Activated T-cell treated with anti-CD3 and anti-CD28 coated beads, Interleukin-2, amount 50 U/mL, for 1 hour (primary cell): ENCODE results near the gene LDLRAD3.
"Not testable (repeated sequence)": the region's sequence is repeated elsewhere in the genome, so short reads cannot be mapped to it uniquely, and the experiment has no call there.

Experiments
- DNase-seq: peaks from one replicate; pipeline ENCODE4 v3.0.0-alpha.2; 2020

The LDLRAD3 gene

DNA sequence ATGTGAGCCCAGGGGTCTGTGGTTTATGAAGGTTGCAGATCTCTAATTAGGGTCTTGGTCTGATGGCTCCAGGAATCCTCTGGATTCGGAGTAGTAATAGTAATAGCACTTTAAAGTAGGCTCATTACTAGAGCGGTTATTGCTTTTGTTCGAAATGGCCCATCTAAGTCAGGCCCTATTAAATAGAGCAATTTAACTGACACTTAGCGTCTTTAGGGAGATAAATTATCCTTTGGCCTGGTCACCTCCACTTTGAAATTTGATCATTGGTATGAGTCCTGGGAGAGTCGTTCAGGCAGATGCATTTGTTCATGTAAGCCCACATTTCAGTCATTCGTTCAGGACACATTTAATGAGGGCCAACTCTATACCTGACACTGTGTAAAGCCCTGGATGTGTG, 54.8 kb downstream of the LDLRAD3 start:
- DNase-seq: no peak

DNA sequence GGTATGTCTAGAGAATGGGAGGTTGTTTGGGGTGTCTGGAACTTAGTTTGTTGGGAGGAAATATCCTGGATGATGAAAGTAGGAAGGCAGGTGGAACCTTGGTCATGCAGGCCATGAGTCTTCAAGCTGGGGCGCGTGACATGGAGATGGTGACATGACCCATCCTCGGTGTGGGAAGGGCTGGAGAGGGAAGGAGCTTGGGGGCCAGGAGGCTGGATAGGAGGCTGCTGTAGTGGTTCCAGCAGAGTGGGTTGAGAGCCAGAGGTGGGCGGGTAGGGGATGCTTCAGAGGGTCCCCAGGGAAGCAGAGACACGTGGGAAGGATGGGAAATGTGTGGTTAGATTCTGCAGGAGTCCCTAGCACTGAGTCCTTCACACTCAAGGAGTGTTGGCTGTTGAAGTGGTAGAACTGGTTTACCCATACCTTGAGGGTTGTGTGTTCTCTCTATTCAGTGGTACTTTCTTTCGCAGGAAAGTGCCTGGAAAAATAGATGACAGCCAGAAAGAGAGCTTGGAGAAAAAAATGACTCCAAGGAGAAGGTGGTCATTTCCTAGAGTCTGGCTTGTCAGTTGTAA, 56.8 kb downstream of the LDLRAD3 start:
- DNase-seq: no peak

DNA sequence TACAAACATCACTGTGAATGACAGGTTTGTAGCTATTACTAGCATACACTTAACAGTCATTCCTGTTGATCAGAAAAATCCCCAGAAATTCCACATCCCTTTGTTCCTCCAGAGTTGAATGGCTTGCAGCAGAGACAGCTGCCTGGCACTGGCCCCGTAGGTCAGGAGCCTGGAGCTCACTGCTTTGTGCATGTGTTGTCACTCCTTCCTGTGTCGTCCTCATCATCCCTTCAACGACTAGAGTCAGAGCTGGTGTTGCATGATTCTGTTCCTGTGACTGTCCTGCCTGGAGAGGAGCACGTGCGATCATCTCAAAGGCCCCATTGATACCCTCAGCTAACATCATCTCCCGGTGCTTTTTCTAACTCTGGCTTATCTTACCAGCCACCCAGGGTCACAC, 58.3 kb downstream of the LDLRAD3 start:
- no peak for DNase-seq

DNA sequence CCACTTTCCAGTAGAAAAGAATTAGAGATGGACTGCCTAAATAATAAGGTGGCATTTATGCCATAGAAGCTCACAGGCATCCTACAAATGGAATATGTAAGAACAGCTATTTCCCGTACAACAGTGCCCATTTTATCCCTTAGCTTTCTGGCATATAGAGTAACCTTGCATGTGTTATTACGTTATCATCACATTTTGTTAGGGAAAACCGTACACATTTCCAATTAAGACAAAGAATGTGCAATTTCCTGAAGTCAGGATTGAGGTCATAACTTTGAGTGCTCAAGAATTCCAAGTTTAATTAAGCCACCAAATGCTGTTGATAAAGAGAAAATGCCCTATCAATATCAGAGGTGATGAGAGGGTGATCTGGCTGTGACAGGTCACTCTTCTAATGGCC, 58.9 kb downstream of the LDLRAD3 start:
- DNase-seq: no peak

DNA sequence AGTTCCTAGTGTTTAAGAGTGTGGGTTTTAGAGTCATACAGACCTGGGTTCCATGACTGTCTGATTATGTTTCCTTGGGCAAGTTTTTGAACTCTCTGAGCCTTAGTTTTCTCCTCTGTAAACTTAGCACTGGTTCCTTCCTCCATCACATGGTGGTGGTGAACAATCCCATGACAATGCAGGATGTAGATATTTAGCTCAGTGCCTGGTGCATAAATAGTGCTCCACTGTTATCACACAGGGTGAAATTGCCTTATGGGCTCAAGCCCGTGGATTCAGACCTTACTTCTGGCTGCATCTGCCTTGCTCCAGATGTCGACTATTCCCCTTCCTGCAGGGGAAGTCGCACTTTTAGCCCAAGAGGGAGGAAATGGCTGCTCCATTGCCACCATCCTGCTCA, 62.7 kb downstream of the LDLRAD3 start:
- DNase-seq: no peak

DNA sequence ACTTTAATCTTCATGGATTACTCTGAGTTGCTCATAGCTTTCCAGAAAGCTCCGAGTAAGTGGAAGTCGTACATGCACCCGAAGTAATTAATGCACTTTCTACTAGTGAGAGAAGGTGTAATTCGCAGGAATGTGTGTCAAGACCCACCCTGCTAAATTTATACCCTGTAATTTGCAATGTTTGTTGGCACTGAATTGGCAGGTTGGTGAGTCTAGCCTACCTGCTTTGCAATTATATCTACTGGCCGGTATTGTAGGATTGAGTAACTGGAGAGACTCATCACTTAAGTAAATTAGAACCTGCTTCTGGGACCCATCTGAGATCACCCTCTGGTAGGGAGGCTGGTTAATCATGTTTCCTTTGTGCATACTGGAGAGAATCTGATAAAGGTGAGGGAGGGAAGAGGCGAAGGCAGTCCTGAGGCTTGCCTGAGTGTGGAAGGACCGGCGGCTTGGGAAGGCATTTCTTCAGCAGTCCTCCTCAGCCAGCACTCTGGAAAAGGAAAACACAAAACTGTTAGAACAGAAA, 63.3 kb downstream of the LDLRAD3 start:
- no peak for DNase-seq

DNA sequence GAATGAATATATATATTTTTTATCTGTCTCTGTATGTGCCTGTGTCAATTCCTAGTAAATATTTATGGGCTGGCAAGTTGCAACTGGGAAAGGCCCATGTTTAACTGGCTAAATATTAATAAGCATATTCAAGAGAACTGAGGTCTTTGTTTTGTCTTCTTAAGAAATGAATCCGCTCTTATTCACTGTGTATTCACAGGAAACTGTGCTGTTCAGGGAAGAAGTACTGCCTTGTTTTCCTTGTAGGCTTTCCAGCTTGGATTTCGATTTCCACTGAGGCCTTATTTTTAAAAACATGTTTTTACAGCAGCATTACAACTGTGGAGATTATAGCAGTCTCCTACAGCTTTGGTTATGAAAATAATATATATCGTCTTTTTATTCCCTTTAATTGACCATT, 64.7 kb downstream of the LDLRAD3 start:
- no peak for DNase-seq

DNA sequence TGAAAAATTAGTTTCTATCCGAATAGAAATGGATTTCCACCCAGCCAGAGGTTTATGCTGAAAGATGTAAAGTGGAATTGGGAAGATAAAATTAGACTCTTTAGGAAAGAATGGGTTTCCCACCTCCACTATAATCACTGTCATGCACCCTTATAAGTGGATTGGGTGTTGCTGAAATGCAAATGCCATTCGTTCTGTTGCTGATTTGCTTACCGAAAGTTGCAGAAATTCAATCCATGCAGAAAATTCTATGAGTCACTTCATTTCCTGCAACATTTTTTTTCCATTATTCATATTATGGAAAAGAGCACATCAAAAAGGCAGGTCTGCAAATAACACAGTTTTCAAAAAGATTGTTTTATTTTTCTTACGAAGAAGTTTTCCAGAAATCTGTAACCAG, 65.6 kb downstream of the LDLRAD3 start:
- DNase-seq: no peak

DNA sequence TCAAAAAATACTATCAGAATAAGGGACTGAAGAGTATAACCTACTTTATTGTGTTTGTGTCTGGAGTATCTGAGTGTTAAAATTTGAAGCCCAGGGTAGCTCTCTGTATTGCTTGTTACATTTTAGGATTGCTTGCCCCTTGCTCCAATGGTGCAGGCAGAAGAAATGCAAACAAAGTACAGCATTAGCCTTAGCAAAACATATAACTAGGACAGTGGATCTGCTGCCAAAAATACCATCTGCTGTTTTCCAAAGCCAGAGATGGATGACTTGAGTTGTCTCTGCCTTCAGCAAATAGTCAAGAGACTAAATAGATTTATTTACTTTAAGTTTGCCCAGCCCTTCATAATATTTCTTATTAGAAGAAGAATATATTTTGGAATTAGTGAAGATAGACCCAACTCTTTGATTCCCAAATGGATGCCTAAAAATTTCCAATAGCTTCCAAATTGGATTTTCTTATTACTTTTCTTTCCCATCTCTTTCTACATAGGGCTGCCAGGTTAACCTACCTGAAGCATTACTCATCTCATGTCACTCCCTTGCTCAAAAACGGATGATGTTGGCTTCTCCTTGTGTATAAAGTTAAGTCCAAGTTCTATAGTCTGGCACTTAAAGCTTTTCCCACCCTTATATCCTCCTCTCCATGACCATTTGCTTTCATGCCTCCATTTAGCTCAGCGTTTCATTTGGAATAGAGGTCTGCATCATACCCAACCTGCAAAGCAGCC, 66.3 kb downstream of the LDLRAD3 start:
- no peak for DNase-seq

DNA sequence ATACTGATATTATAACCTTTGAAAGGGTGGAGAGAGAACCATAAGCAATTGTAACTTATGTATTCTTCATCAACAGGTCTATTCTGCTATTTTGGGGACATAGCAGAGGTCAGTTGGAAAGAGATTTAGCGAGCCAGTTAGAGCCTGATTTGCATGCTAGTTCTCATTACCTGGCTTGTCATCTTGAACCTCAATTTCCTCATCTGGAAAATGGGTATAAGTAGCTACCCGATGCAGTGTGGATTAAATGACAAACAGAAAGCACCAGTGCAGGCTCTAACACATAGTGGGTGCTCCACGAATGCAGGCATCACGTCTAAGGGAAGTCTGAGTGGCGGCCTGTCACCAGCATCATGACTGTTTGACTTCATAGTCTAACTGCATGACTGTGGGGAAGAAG, 67.7 kb downstream of the LDLRAD3 start:
- no peak for DNase-seq

DNA sequence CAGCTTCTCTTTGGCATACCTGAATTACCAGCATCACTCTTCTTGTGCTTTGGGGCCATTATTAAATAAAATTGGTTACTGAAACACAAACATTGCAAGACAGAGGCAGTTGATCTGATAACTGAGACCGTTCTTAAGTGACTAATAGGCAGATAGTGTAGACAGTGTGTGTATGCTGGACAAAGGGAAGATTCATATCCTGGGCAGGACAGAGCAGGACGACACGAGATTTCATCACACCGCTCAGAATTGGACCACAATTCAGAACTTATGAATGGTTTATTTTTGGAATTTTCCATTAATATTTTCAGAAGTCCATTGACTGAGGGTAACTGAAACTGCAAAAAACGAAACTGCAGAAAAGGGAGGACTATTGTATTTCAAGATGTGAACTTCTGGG, 68.6 kb downstream of the LDLRAD3 start:
- DNase-seq: no peak

DNA sequence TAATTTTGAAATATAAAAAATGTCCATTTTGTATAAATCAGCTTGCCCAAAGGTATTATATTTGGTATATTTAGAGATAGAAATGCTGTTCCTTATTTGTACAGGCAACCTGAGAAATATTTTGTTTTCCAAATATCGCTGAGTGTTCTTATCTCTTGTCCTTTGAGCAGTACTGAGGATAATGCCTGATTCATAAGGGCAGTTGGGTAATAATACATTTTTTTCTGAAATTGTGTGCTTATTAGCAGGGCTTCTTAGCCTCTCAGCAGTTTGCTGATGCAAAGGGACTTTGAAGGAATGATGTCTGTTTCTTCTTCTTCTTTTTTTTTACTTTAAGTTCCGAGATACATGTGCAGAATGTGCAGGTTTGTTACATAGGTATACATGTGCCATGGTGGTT, 69.1 kb downstream of the LDLRAD3 start:
- no peak for DNase-seq

DNA sequence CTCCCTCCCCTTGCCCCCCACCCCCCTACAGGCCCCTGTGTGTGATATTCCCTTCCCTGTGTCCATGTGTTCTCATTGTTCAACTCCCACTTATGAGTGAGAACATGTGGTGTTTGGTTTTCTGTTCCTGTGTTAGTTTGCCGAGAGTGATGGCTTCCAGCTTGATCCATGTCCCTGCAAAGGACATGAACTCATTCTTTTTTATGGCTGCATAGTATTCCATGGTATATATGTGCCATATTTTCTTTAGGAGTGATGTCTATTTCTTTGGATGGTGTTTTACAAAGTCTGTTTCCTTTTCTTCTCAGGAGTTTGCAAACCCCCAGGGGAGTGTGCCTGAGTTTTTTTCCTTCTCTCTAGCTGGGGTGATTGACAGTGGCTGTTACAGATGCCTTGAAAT, 69.6 kb downstream of the LDLRAD3 start:
- DNase-seq: not testable (repeated sequence)

DNA sequence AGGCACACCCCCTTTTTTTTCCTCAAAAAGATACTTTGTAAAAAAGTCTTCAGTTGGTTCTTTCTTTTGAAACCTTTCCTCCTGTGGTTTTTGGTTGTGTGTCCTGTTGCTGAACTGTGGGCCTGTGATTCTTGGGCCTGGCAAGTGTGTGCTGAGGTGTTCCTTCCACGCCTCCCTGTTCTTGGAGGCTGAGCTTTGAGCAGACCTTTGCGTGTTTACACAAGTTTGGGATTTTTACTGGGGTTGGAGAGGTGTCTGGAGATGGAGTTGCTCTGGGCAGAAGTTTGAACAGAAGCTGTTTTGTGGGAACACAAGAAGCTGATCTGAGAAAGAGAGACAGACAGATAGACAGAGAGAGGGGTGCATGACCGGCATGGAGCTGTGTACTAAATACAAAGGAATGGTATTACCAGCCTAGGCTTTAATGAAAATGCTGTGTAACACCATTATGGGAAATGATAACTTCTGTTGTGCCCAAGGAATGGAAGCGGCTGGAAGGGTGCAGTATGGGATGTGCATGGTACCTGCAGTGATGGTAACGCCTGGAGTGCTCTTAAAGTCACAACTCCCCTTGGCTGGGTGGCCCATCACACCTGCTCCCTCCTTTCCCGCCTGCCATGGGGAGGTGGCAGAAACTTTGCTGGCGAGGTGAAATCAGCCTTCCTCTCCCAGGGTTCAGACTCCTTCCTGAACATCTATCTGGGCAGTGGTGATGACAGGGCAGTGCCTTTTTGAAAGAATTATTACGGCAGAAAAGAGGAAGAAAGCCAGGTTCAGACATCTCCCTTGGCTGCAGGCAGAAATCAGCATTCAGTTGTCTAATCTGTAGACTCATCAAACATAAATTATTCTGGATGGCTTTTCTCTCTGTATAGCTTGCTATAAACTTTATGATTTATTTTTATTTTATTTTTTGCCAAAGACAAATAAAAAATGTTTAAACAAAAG, 70.4 kb downstream of the LDLRAD3 start:
- DNase-seq: no peak

DNA sequence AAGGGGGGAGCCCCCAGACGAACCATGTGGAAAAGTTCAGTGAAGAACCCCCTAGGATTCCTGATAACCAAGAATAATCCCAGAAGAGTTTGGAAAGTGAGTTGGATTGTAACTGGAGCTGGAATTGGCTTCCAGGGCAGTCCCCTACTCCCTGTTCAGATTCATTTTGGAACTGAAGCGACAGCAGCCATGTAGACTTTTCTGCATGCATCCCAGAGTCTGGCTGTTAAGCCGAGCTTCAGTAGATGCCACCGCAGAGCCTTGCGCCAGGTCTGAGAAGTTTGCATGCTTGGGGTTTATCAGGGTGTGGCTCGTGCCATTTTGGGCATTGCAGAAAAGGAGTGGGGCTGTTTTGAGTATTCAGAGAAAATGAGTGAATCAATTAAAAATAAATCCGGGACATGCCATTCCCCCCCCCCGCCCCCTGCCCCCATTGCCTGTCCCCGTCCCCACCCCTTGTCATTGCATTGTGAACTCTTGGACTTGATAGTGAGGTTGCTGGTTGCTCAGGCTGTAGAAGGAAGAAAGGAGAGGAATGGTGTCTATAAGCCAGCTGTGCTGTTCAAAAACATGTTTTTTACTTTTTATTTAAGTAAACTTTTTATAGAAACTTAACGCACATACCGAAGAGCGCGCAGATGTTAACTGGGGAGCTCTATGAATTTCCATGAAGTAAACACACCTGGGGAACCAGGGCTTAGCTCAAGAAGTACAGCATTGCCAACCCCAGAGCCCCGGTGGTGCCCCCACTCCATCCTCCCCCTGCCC, 71.2 kb downstream of the LDLRAD3 start:
- no peak for DNase-seq

DNA sequence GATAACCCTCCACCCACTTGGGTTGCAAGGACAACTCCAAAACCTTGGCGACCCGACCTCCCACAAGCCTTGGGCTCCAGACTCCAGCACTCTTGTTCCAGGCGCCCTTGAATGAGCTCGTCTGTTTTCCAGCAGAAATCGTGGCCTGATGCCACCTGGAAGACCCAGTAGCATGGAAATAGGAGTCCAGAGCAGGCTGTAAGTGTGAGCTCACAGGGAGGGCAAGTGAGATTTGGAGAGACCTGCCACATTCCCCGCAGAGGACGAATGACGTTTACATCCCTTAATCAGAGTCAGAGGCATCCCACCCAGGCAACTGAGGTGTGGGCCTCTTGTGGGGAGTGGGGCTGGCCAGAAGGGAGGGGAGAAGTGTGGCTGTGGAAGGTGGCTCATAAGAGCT, 71.9 kb downstream of the LDLRAD3 start:
- no peak for DNase-seq

DNA sequence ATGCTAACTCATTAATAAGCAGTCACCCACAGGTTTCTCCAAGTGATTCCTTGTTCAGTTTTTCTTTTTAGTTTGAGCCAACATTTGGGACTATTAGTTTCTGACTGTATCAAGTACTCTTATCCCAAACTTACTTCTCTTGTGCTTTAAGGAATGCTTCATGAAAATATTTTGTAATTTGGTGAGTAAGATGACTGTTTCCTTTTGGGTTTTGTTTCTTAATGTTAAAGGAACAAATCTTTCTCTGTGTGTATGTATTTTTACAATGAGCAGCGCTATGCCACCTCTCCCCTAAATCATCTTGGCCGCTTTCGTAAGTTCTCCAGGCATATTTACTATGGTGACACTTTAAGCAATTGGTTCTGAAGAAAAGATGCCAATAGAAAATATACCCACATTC, 72.4 kb downstream of the LDLRAD3 start:
- no peak for DNase-seq

DNA sequence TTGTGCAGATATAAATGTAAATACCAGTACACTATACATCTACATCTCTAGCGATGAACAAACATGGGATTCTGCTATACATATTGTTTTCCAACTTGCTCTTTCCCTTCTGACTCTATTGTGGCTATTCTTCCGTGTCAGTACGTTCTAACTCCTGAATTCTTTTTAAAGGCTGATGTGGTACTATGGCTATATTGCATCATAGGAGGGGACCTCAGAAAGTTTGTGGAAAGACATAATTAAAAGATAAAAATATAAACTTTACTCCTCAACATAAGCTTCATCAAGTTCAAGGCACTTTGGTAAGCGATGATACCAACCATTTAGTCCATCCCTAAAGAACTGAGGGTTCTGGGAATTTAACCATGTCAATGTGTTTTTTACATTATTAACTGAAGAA, 72.8 kb downstream of the LDLRAD3 start:
- DNase-seq: no peak

DNA sequence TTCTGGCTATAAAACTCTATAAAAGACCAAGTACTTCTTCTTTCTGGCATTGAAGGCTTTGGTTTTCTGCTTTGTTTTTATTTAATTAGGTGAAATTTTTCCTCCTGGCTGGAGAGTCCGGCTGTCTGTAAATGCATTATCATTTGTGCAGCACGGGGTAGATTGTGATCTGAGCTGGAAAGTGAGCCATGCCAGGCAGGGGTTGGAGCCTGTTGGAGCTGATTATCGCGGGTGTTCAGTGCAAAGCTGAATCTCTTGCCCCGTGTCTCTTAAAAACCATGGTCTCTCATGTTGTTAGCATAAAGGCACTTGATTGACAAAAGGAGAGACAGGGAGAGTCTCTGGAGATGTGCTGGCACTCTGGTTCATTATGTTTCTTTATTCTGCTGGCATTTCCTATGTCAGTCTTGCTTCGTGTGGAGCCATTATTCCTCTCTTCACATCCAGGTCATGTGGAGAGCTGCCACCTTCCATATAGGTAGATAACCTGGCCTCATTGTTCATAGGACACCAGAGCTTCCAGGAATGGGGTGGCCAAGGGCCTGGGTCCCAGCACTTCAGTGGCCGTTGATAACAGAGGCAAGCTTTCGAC, 75.2 kb downstream of the LDLRAD3 start:
- no peak for DNase-seq

DNA sequence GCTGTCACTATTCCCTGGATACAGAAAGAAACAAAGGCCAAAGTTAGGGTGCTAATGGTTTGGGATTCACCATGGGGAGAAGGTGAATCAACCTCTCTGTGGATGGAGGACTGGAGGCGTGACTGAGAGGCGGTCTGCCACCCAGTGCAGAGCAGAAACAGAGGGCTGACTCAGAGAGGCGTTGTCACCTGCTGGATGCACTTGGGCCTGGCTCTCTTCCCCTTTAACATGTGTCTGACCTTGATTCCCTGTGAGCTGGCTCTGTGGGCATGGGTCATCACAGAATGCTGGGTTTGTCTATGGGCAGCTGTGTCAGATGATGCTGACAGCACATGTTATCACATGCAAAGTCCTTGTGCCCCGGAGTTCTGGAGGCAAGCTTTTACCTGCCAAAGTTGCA, 75.9 kb downstream of the LDLRAD3 start:
- no peak for DNase-seq

DNA sequence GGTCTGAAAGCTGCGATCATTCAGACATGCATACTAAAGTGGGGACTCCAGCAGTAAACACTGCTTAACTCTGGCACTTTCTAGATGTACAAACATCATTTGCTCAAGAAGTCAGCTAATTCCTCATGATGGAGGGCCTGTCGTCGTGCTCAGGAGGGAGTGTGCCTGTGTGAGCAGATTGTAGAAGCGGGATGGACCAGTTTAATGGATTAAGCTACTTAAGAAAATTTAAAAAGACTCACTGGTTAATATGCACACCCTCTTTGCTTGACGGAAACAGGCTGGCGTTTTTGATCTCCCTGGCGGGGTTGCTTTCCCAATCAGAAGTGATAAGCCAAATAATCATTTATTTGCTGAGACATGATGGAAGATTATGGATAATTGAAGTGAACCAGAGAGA, 79.0 kb downstream of the LDLRAD3 start:
- no peak for DNase-seq

DNA sequence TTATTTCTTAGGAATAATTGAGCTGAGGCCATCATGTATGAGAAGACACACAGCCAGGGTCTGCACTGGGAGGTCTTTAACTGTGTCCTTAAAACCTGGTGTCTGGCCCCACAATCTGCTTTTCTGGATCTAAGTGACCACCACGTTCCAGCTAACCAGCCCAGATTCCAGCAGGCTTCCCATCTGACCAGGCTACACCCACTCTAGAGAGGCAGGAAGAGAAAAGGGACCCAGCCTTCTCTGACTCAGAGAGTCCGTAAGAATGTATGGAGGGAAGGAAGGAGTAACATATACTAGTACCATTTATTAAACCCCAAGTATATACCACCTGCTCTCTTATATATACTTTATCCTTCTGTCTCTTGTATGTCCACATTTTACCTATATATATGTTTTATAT, 80.1 kb downstream of the LDLRAD3 start:
- DNase-seq: no peak

DNA sequence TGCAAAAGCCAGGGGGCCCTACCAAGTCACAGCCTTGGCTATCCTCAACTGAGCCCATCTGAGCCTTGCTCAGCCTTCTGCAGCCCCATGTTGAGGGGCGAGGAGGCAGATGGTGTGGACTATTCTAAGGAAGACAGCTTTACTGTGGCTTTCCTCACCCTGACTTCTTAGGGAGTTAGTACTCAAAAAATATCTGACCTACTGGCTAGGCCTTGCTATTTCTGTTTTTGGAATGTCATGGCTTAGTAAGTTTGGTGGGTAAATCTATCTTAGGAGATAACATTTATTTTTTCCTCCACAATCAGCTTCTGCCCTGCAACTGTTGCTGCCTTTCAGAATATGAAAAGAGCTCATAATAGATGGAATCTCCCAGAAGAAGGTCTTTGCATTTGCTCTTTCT, 80.9 kb downstream of the LDLRAD3 start:
- DNase-seq: no peak
